ENCODE measurements around the gene AKAP6.

DNA sequence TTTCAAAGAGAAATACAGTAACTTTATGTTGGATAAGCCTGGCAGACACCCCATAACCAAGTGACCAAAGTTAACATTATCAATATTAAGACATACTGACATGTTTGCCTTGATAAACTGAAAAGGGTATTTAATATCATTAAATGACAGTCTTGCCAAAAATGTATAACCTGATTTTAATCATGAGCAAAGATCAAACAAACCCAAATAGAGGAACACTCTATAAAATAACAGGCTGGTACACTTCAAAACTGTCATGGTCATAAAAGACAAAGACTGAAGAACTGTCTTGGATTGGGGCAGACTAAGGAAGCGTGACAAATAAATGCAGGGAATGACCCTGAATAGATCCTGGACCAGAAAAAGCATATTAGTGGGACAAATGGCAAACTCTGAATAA is 64.0 kb downstream of the AKAP6 start:
- TF ChIP-seq EZH2 (IDR thresholded peaks at IDR 0.05; ENCODE audit: borderline replicate concordance, low read length) (no peak), CTCF (IDR thresholded peaks at IDR 0.05; ENCODE audit: low read length) (no peak)
